ENCODE data around the gene MANBA. TPM values are rescaled to one million over a fixed set of nuclear protein-coding genes. Genes with fewer than 3 reads are reported as not detected.

Gene MANBA
- total RNA-seq, 1 donor from 2014 or later: 9.4 TPM

- Mint-ChIP-seq H3K27me3 (ENCODE audit: unreplicated experiment) (no peaks in the 10 kb centered on the region), H3K4me3 (ENCODE audit: unreplicated experiment) (no peak overlapping the region), H3K36me3 (ENCODE audit: low read depth, unreplicated experiment) (no peaks in the 10 kb centered on the region), H3K9me3 (ENCODE audit: unreplicated experiment) (no peaks in the 10 kb centered on the region), H3K4me1 (ENCODE audit: unreplicated experiment) (no peaks in the 10 kb centered on the region), H3K27ac (ENCODE audit: unreplicated experiment) (no peak overlapping the region)
- no peak for DNase-seq (ENCODE audit: low spot score)
- TF ChIP-seq CTCF (IDR thresholded peaks at IDR 0.05; ENCODE audit: unreplicated experiment): no peak
Measured at GRCh38 chr4:102667001-102667400, 93.8 kb downstream of the MANBA start.

GRCh38 chr4:102665527-102665926 is 95.2 kb downstream of the MANBA start:
- Mint-ChIP-seq H3K4me1 (ENCODE audit: unreplicated experiment) (no peaks in the 10 kb centered on the region), H3K27ac (ENCODE audit: unreplicated experiment) (no peak overlapping the region), H3K9me3 (ENCODE audit: unreplicated experiment) (no peaks in the 10 kb centered on the region), H3K4me3 (ENCODE audit: unreplicated experiment) (no peak overlapping the region), H3K36me3 (ENCODE audit: low read depth, unreplicated experiment) (no peaks in the 10 kb centered on the region), H3K27me3 (ENCODE audit: unreplicated experiment) (no peaks in the 10 kb centered on the region)
- no peak for DNase-seq (ENCODE audit: low spot score)
- no peak for TF ChIP-seq CTCF (IDR thresholded peaks at IDR 0.05; ENCODE audit: unreplicated experiment)

- no peaks in the 10 kb centered on the region for H3K27me3 Mint-ChIP-seq (ENCODE audit: unreplicated experiment)
- no peak for TF ChIP-seq CTCF (IDR thresholded peaks at IDR 0.05; ENCODE audit: unreplicated experiment)
- H3K9me3 Mint-ChIP-seq (ENCODE audit: unreplicated experiment): no peaks in the 10 kb centered on the region
- H3K4me1 Mint-ChIP-seq (ENCODE audit: unreplicated experiment): no peaks in the 10 kb centered on the region
- H3K27ac Mint-ChIP-seq (ENCODE audit: unreplicated experiment): no peak overlapping the region
- H3K36me3 Mint-ChIP-seq (ENCODE audit: low read depth, unreplicated experiment): no peaks in the 10 kb centered on the region
- DNase-seq (ENCODE audit: low spot score): no peak
- no peak overlapping the region for H3K4me3 Mint-ChIP-seq (ENCODE audit: unreplicated experiment)
Measured at GRCh38 chr4:102663073-102663472, 97.7 kb downstream of the MANBA start.

- Mint-ChIP-seq H3K4me3 (ENCODE audit: unreplicated experiment) (no peak overlapping the region), H3K4me1 (ENCODE audit: unreplicated experiment) (no peaks in the 10 kb centered on the region), H3K27me3 (ENCODE audit: unreplicated experiment) (no peaks in the 10 kb centered on the region), H3K36me3 (ENCODE audit: low read depth, unreplicated experiment) (no peaks in the 10 kb centered on the region), H3K9me3 (ENCODE audit: unreplicated experiment) (no peaks in the 10 kb centered on the region), H3K27ac (ENCODE audit: unreplicated experiment) (no peak overlapping the region)
- no peak for DNase-seq (ENCODE audit: low spot score)
- no peak for TF ChIP-seq CTCF (IDR thresholded peaks at IDR 0.05; ENCODE audit: unreplicated experiment)
Measured at GRCh38 chr4:102657206-102657605, 103.6 kb downstream of the MANBA start.

GRCh38 chr4:102647117-102647516 is 113.7 kb downstream of the MANBA start:
- no peak overlapping the region for H3K27ac Mint-ChIP-seq (ENCODE audit: unreplicated experiment)
- DNase-seq (ENCODE audit: low spot score): no peak
- no peak overlapping the region for H3K4me3 Mint-ChIP-seq (ENCODE audit: unreplicated experiment)
- no peaks in the 10 kb centered on the region for H3K9me3 Mint-ChIP-seq (ENCODE audit: unreplicated experiment)
- H3K36me3 Mint-ChIP-seq (ENCODE audit: low read depth, unreplicated experiment): no peaks in the 10 kb centered on the region
- H3K4me1 Mint-ChIP-seq (ENCODE audit: unreplicated experiment): no peaks in the 10 kb centered on the region
- TF ChIP-seq CTCF (IDR thresholded peaks at IDR 0.05; ENCODE audit: unreplicated experiment): no peak
- no peaks in the 10 kb centered on the region for H3K27me3 Mint-ChIP-seq (ENCODE audit: unreplicated experiment)
